GM12878 (cell line): Measurements from ENCODE around the gene NFATC1.

Experiments
- ATF2 ChIP-seq: IDR thresholded peaks from 2 replicates; pipeline ENCODE4 v1.6.1; 2012; ENCODE audit warnings: low read length, inconsistent platforms
- CTCF ChIP-seq, 3 experiments: IDR thresholded peaks in 2 of 3; conservative IDR thresholded peaks in 1 of 3; 2 replicates each; pipeline ENCODE4 v1.5.1; 2011; ENCODE audit warnings: low read depth in 3 of 3, low read length in 3 of 3, mild to moderate bottlenecking in 3 of 3, control low read depth in 2 of 3, moderate library complexity in 2 of 3, inconsistent platforms in 1 of 3, mixed read lengths in 1 of 3; ENCODE audit not compliant: control insufficient read depth in 2 of 3, insufficient read depth in 1 of 3; ENCODE audit errors: extremely low read depth in 1 of 3
- ELK1 ChIP-seq: IDR thresholded peaks from 2 replicates; pipeline ENCODE4 v1.6.1; 2012; ENCODE audit warnings: low read depth, low read length, improper control_type of control experiment
- EZH2 ChIP-seq: IDR thresholded peaks from 2 replicates; pipeline ENCODE4 v1.6.1; 2012; ENCODE audit warnings: low read depth, mild to moderate bottlenecking, control low read depth, inconsistent platforms, low read length, borderline replicate concordance; ENCODE audit not compliant: control insufficient read depth
- RAD21 ChIP-seq: IDR thresholded peaks from 2 replicates; pipeline ENCODE4 v1.6.1; 2011; ENCODE audit warnings: mild to moderate bottlenecking, low read depth, low read length, moderate library complexity; ENCODE audit not compliant: insufficient read depth
- TARDBP ChIP-seq: IDR thresholded peaks from 2 replicates; pipeline ENCODE4 v1.6.1; 2016; ENCODE audit warnings: borderline replicate concordance

- TF ChIP-seq ATF2 (no peak), ELK1 (no peak), TARDBP (no peak), CTCF (IDR thresholded peaks at IDR 0.05 in 2 of 3, conservative IDR thresholded peaks at IDR 0.05 in 1 of 3; ENCODE audit: control insufficient read depth in 2 of 3, extremely low read depth in 1 of 3, insufficient read depth in 1 of 3, low read depth in 3 of 3, low read length in 3 of 3) (no peak), EZH2 (no peak), RAD21 (no peak)
Measured at GRCh38 chr18:79393181-79393634, 2.5 kb upstream of the NFATC1 start.
